ENCODE measurements around the gene ASB7. TPM values are rescaled to one million over a fixed set of nuclear protein-coding genes. Genes with fewer than 3 reads are reported as not detected.

Gene ASB7
- total and polyA plus RNA-seq, 2 experiments from 2014 or later = 4.1 to 13.9 TPM

DNA sequence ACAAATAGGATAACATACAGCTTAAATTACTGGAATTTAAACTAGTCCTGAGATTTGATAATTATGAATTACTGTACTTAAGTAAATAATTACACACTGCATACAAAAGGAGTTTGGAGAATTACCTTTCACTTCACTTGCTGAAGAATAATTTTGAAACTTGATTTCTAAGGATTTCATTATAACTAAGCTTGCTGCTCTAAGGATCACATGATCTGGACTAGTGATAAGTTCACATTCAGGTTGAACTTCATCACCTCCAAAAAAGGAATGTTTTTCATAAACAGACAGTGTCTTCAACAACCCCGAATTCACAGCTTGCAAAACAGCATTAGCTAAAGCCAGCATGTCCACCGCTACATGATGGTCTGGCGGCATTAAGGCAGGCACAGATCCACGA, 28.9 kb upstream of the ASB7 start (continued):
- no peak for TF ChIP-seq ZNF114 (CRISPR knock-in tag; IDR thresholded peaks at IDR 0.05)
- TF ChIP-seq, protein P1, sequence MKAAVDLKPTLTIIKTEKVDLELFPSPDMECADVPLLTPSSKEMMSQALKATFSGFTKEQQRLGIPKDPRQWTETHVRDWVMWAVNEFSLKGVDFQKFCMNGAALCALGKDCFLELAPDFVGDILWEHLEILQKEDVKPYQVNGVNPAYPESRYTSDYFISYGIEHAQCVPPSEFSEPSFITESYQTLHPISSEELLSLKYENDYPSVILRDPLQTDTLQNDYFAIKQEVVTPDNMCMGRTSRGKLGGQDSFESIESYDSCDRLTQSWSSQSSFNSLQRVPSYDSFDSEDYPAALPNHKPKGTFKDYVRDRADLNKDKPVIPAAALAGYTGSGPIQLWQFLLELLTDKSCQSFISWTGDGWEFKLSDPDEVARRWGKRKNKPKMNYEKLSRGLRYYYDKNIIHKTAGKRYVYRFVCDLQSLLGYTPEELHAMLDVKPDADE (IDR thresholded peaks at IDR 0.05) = no peak
- TF ChIP-seq, protein P2, sequence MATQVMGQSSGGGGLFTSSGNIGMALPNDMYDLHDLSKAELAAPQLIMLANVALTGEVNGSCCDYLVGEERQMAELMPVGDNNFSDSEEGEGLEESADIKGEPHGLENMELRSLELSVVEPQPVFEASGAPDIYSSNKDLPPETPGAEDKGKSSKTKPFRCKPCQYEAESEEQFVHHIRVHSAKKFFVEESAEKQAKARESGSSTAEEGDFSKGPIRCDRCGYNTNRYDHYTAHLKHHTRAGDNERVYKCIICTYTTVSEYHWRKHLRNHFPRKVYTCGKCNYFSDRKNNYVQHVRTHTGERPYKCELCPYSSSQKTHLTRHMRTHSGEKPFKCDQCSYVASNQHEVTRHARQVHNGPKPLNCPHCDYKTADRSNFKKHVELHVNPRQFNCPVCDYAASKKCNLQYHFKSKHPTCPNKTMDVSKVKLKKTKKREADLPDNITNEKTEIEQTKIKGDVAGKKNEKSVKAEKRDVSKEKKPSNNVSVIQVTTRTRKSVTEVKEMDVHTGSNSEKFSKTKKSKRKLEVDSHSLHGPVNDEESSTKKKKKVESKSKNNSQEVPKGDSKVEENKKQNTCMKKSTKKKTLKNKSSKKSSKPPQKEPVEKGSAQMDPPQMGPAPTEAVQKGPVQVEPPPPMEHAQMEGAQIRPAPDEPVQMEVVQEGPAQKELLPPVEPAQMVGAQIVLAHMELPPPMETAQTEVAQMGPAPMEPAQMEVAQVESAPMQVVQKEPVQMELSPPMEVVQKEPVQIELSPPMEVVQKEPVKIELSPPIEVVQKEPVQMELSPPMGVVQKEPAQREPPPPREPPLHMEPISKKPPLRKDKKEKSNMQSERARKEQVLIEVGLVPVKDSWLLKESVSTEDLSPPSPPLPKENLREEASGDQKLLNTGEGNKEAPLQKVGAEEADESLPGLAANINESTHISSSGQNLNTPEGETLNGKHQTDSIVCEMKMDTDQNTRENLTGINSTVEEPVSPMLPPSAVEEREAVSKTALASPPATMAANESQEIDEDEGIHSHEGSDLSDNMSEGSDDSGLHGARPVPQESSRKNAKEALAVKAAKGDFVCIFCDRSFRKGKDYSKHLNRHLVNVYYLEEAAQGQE (IDR thresholded peaks at IDR 0.05; ENCODE audit: unreplicated experiment) = no peak
- no peak for TF ChIP-seq ZNF331 (CRISPR knock-in tag; IDR thresholded peaks at IDR 0.05; ENCODE audit: low read depth)
- no peak for TF ChIP-seq JUNB (IDR thresholded peaks at IDR 0.05; ENCODE audit: unreplicated experiment)
- TF ChIP-seq EZH2 (IDR thresholded peaks at IDR 0.05; ENCODE audit: low read depth, unreplicated experiment) = no peak
- no peak for TF ChIP-seq STAT1 (IDR thresholded peaks at IDR 0.05; ENCODE audit: unreplicated experiment)
- TF ChIP-seq POLR2AphosphoS5 (IDR thresholded peaks at IDR 0.05; ENCODE audit: low read depth) = no peak

DNA sequence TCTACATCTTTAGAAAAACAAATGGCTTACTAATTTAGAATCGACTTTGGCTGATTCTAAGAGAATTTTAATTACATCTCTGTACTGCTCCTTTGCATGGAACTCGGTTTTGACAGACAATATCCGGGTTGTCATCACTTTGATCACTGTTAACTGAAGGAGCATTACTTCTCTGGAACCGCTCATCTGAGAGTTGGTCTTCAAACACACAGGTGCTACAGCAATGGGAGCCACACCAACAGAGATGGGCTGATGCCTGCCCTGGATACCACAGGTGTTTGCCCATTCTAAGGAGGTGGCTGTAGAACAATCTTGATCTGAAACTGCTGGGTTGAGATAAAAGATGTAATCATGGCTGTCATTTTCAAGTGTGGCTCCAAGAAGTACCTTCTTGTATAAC, 22.0 kb upstream of the ASB7 start:
- peaks cover 19% of the 10 kb centered on the region; the same call in 1 of the 2 replicates for H3K79me2 ChIP-seq (replicated peaks; ENCODE audit: insufficient read depth)
- H3F3A ChIP-seq (replicated peaks; ENCODE audit: low read depth) = no peaks in the 10 kb centered on the region
- Mint-ChIP-seq H3K4me3 (no peak overlapping the region), H3K27me3 (ENCODE audit: insufficient read depth, low read depth, poor library complexity) (no peaks in the 10 kb centered on the region), H3K9me3 (peaks cover 19% of the 10 kb centered on the region), H3K36me3 (ENCODE audit: low read depth) (peaks cover 37% of the 10 kb centered on the region), H3K27ac (no peak overlapping the region), H3K4me1 (no peaks in the 10 kb centered on the region)
- H3K4me3 ChIP-seq = no peak overlapping the region
- ATAC-seq = no peak
- no peaks in the 10 kb centered on the region for H3K4me1 ChIP-seq (ENCODE audit: insufficient read depth)
- 0 out of 2 replicates have a peak, but pooled peaks cover 4% of the 10 kb centered on the region for H3K9me2 ChIP-seq (ENCODE audit: insufficient read depth)
- DNase-seq (ENCODE audit: low spot score) = no peak
- H3K36me3 ChIP-seq (ENCODE audit: insufficient read depth) = 0 out of 2 replicates have a peak, but pooled peaks cover 3% of the 10 kb centered on the region
- H3K4me2 ChIP-seq = no peak overlapping the region
- no peak overlapping the region for H2AFZ ChIP-seq
- no peaks in the 10 kb centered on the region for H3K27me3 ChIP-seq (ENCODE audit: insufficient read depth)
- no peak overlapping the region for H3K27ac ChIP-seq (ENCODE audit: low read depth)
- TF ChIP-seq ZNF331 (CRISPR knock-in tag; IDR thresholded peaks at IDR 0.05; ENCODE audit: low read depth) (no peak), EZH2phosphoT487 (IDR thresholded peaks at IDR 0.05; ENCODE audit: unreplicated experiment) (no peak), ZNF114 (CRISPR knock-in tag; IDR thresholded peaks at IDR 0.05) (no peak), POLR2AphosphoS5 (IDR thresholded peaks at IDR 0.05; ENCODE audit: low read depth) (no peak), JUNB (IDR thresholded peaks at IDR 0.05; ENCODE audit: unreplicated experiment) (no peak)
- H4K20me1 ChIP-seq (replicated peaks; ENCODE audit: insufficient read depth) = no peaks in the 10 kb centered on the region; the same call in 1 of the 2 replicates

Measured in GM23338 (cell line).